GM18907 (cell line): ENCODE results near the gene SGTA.

ENCODE experiments used
- ATAC-seq: cut with Tn5 transposase; IDR thresholded peaks from one replicate; pipeline ENCODE4 v1.9.1; 2021; ENCODE audit warnings: mild to moderate bottlenecking, moderate library complexity; ENCODE audit not compliant: unreplicated experiment

The SGTA gene

GRCh38 chr19:2731181-2731995, 51.7 kb downstream of the SGTA start:
- ATAC-seq: no peak

GRCh38 chr19:2729943-2730818, 52.9 kb downstream of the SGTA start:
- no peak for ATAC-seq

- ATAC-seq: no peak
Observed at GRCh38 chr19:2728783-2729387, 54.2 kb downstream of the SGTA start.

GRCh38 chr19:2727640-2727944, 55.5 kb downstream of the SGTA start:
- ATAC-seq: no peak

GRCh38 chr19:2726904-2727639, 56.0 kb downstream of the SGTA start:
- ATAC-seq: no peak

- ATAC-seq: no peak
Observed at GRCh38 chr19:2726160-2726855, 56.8 kb downstream of the SGTA start.

GRCh38 chr19:2724148-2724557, 58.9 kb downstream of the SGTA start:
- ATAC-seq: no peak

- ATAC-seq: no peak
Observed at GRCh38 chr19:2723747-2724146, 59.3 kb downstream of the SGTA start.

- ATAC-seq: no peak
Observed at GRCh38 chr19:2723345-2723715, 59.7 kb downstream of the SGTA start.

- no peak for ATAC-seq
Observed at GRCh38 chr19:2722541-2723344, 60.3 kb downstream of the SGTA start.

GRCh38 chr19:2721570-2722540, 61.2 kb downstream of the SGTA start:
- ATAC-seq: no peak

GRCh38 chr19:2720777-2721569, 62.1 kb downstream of the SGTA start, which contains the start of gene DIRAS1:
TSS of gene DIRAS1 (minus strand) at chr19:2721372. CDS start at chr19:2717806, 3,566 bp downstream.
- no peak for ATAC-seq

GRCh38 chr19:2719920-2720776, 62.9 kb downstream of the SGTA start:
- ATAC-seq: no peak

- ATAC-seq: no peak
Observed at GRCh38 chr19:2719232-2719735, 63.8 kb downstream of the SGTA start.

GRCh38 chr19:2717638-2718541, 65.2 kb downstream of the SGTA start:
- ATAC-seq: no peak
